OCI-LY1 (cell line): ENCODE measurements around the gene NPAS3.

ENCODE experiments used
- CTCF ChIP-seq: fragments of 200-600 bp; sonication (generic), shearing (Covaris generic); IDR thresholded peaks from 2 replicates; pipeline ENCODE4 v1.5.1; 2017; ENCODE audit warnings: mild to moderate bottlenecking, antibody characterized with exemption, low read length, moderate library complexity, mixed read lengths
- EZH2 ChIP-seq: fragments of 200-600 bp; sonication (generic), shearing (Covaris generic); IDR thresholded peaks from 2 replicates; pipeline ENCODE4 v1.8.0; 2017; ENCODE audit warnings: borderline replicate concordance, mixed run types, mild to moderate bottlenecking, antibody characterized with exemption, low read length, moderate library complexity, mixed read lengths

GRCh38 chr14:33738491-33738890 is 799.8 kb downstream of the NPAS3 start:
- TF ChIP-seq CTCF (no peak), EZH2 (no peak)
